GM19455 (cell line): ENCODE measurements around the gene KDM3A.

ENCODE experiments used
- ATAC-seq: cut with Tn5 transposase; IDR thresholded peaks from one replicate; pipeline ENCODE4 v1.9.1; 2021; ENCODE audit not compliant: unreplicated experiment

KDM3A gene

GRCh38 chr2:86434290-86434689 lies 6.9 kb upstream of the KDM3A start:
- ATAC-seq, result no peak

- ATAC-seq, result no peak
These were observed 5.6 kb upstream of the KDM3A start for GRCh38 chr2:86435531-86435930.

GRCh38 chr2:86436328-86436727 lies 4.8 kb upstream of the KDM3A start:
- ATAC-seq, result no peak

GRCh38 chr2:86439879-86440630 lies 1.1 kb upstream of the KDM3A start:
- no peak for ATAC-seq

- ATAC-seq, result peak; percentile 27
These were observed 266 bp downstream of the KDM3A start for GRCh38 chr2:86441392-86441881.

GRCh38 chr2:86441882-86442641 lies 891 bp downstream of the KDM3A start:
- peak; percentile 24 for ATAC-seq

- peak; percentile 54 for ATAC-seq
These were observed 1.5 kb downstream of the KDM3A start for GRCh38 chr2:86442642-86443005.

- no peak for ATAC-seq
These were observed 2.6 kb downstream of the KDM3A start for GRCh38 chr2:86443631-86444350.

GRCh38 chr2:86445436-86445835 lies 4.3 kb downstream of the KDM3A start:
- no peak for ATAC-seq

- ATAC-seq, result no peak
These were observed 4.9 kb downstream of the KDM3A start for GRCh38 chr2:86446060-86446459.

GRCh38 chr2:86453836-86454235 lies 12.7 kb downstream of the KDM3A start:
- no peak for ATAC-seq

- ATAC-seq, result no peak
These were observed 13.1 kb downstream of the KDM3A start for GRCh38 chr2:86454238-86454637.

GRCh38 chr2:86455181-86455580 lies 14.0 kb downstream of the KDM3A start:
- ATAC-seq, result no peak

- ATAC-seq, result no peak
These were observed 20.0 kb downstream of the KDM3A start for GRCh38 chr2:86461042-86461743.

GRCh38 chr2:86464652-86465051 lies 23.5 kb downstream of the KDM3A start:
- no peak for ATAC-seq

- ATAC-seq, result no peak
These were observed 25.1 kb downstream of the KDM3A start for GRCh38 chr2:86466306-86466705.

GRCh38 chr2:86468162-86469033 lies 27.2 kb downstream of the KDM3A start:
- ATAC-seq, result no peak

GRCh38 chr2:86470890-86471289 lies 29.7 kb downstream of the KDM3A start:
- no peak for ATAC-seq

GRCh38 chr2:86471637-86472036 lies 30.5 kb downstream of the KDM3A start:
- no peak for ATAC-seq

- ATAC-seq, result no peak
These were observed 34.9 kb downstream of the KDM3A start for GRCh38 chr2:86476092-86476491.
